IMR-90 (cell line): ENCODE measurements around the gene KRT83. TPM values are rescaled to one million over a fixed set of nuclear protein-coding genes. Genes with fewer than 3 reads are reported as not detected.

Experiments
- ATAC-seq: fragments of 200-7000 bp; cut with Tn5 transposase; 2 replicates; pipeline ENCODE4 v1.9.1; 2020; ENCODE audit warnings: low read depth, mild to moderate bottlenecking, moderate library complexity
- BruUV-seq: library from RNA; stranded (reverse); fragments of 400-500 nt; replicated peaks from 2 replicates; lab custom pipeline; 2021; lab: Mats Ljungman, UMichigan
- CTCF ChIA-PET: fragments of 300-600 bp; formaldehyde crosslinking; extraction: SDS; loops from one replicate; lab custom pipeline; 2021; ENCODE audit warnings: antibody characterized with exemption; lab: Yijun Ruan, JAX
- POLR2A ChIA-PET: fragments of 300-600 bp; sonication (Branson Sonifier 250); formaldehyde crosslinking; loops from one replicate; lab custom pipeline; 2022; ENCODE audit warnings: antibody characterized with exemption; ENCODE audit not compliant: unreplicated experiment; lab: Charles Lee
- DNase-seq: peaks from one replicate; pipeline ENCODE4 v3.0.0; 2013
- H2AFZ ChIP-seq: replicated peaks from 2 replicates; pipeline ENCODE3; 2013; ENCODE audit warnings: low read length, mild to moderate bottlenecking; ENCODE audit not compliant: poor library complexity
- H2AK5ac ChIP-seq: 2 replicates; pipeline ENCODE4 v1.6.1; 2013; ENCODE audit warnings: low read depth, low read length, inconsistent platforms
- H2AK9ac ChIP-seq: replicated peaks from 2 replicates; pipeline ENCODE3; 2013; ENCODE audit warnings: mild to moderate bottlenecking, low read depth, low read length, moderate library complexity; ENCODE audit not compliant: poor library complexity
- H2BK120ac ChIP-seq: 2 replicates; pipeline ENCODE4 v1.6.1; 2013; ENCODE audit warnings: low read depth, low read length, inconsistent platforms
- H2BK15ac ChIP-seq: 3 replicates; pipeline ENCODE4 v1.6.1; 2013; ENCODE audit warnings: low read depth, low read length, inconsistent platforms
- H2BK20ac ChIP-seq: 2 replicates; pipeline ENCODE4 v1.6.1; 2013; ENCODE audit warnings: low read depth, mild to moderate bottlenecking, inconsistent platforms, low read length, moderate library complexity
- H2BK5ac ChIP-seq: 2 replicates; pipeline ENCODE4 v1.6.1; 2013; ENCODE audit warnings: mild to moderate bottlenecking, low read depth, low read length, inconsistent platforms; ENCODE audit not compliant: poor library complexity, severe bottlenecking
- H3K14ac ChIP-seq: replicated peaks from 2 replicates; pipeline ENCODE4 v1.6.1; 2013; ENCODE audit warnings: low read depth, low read length, inconsistent platforms
- H3K18ac ChIP-seq: 2 replicates; pipeline ENCODE4 v1.6.1; 2013; ENCODE audit warnings: low read depth, low read length, control low read depth
- H3K23ac ChIP-seq: 2 replicates; pipeline ENCODE4 v1.6.1; 2013; ENCODE audit warnings: low read depth, low read length, inconsistent platforms
- H3K27ac ChIP-seq: 2 replicates; pipeline ENCODE4 v1.5.1; 2013; ENCODE audit warnings: mild to moderate bottlenecking, control low read depth, low read length; ENCODE audit not compliant: insufficient read depth
- H3K27me3 ChIP-seq: 2 replicates; pipeline ENCODE4 v1.6.1; 2013; ENCODE audit warnings: low read length; ENCODE audit not compliant: control insufficient read depth, insufficient read depth
- H3K36me3 ChIP-seq: 2 replicates; pipeline ENCODE4 v1.6.1; 2013; ENCODE audit warnings: low read length, mixed read lengths; ENCODE audit not compliant: control insufficient read depth, insufficient read depth
- H3K4ac ChIP-seq: 2 replicates; pipeline ENCODE4 v1.6.1; 2013; ENCODE audit warnings: low read depth, low read length, inconsistent platforms
- H3K4me1 ChIP-seq: 2 replicates; pipeline ENCODE4 v1.6.1; 2013; ENCODE audit warnings: low read length, mixed read lengths; ENCODE audit not compliant: control insufficient read depth, insufficient read depth
- H3K4me2 ChIP-seq: 2 replicates; pipeline ENCODE4 v1.6.1; 2013; ENCODE audit warnings: low read depth, mild to moderate bottlenecking, control low read depth, low read length, moderate library complexity
- H3K4me3 ChIP-seq: 2 replicates; pipeline ENCODE4 v1.5.1; 2013; ENCODE audit warnings: low read depth, mild to moderate bottlenecking, control low read depth, low read length, moderate library complexity; ENCODE audit not compliant: insufficient read depth
- H3K56ac ChIP-seq: 2 replicates; pipeline ENCODE4 v1.6.1; 2013; ENCODE audit warnings: low read length, inconsistent platforms; ENCODE audit not compliant: insufficient read depth; ENCODE audit errors: extremely low read depth
- H3K79me1 ChIP-seq, 2 experiments: 2 replicates each; pipeline ENCODE4 v1.6.1; 2013; ENCODE audit warnings: low read length in 2 of 2, inconsistent platforms in 1 of 2, low read depth in 1 of 2
- H3K9ac ChIP-seq: 2 replicates; pipeline ENCODE4 v1.6.1; 2013; ENCODE audit warnings: low read depth, low read length, control low read depth
- H3K9me1 ChIP-seq: 2 replicates; pipeline ENCODE4 v1.6.1; 2013; ENCODE audit warnings: low read length, inconsistent platforms; ENCODE audit not compliant: insufficient read depth
- H3K9me3 ChIP-seq: 2 replicates; pipeline ENCODE4 v1.6.1; 2013; ENCODE audit warnings: low read length; ENCODE audit not compliant: control insufficient read depth, insufficient read depth
- H4K20me1 ChIP-seq: 2 replicates; pipeline ENCODE4 v1.6.1; 2013; ENCODE audit warnings: low read length, inconsistent platforms; ENCODE audit not compliant: insufficient read depth
- H4K5ac ChIP-seq: 2 replicates; pipeline ENCODE4 v1.6.1; 2013; ENCODE audit warnings: mild to moderate bottlenecking, low read depth, low read length, control low read depth
- H4K8ac ChIP-seq, 2 experiments: 2 replicates each; pipeline ENCODE4 v1.6.1; 2013; ENCODE audit warnings: low read depth in 2 of 2, low read length in 2 of 2, control low read depth in 1 of 2, inconsistent platforms in 1 of 2
- H4K91ac ChIP-seq: 2 replicates; pipeline ENCODE4 v1.6.1; 2013; ENCODE audit warnings: low read depth, low read length, inconsistent platforms; ENCODE audit not compliant: insufficient read depth
- CTCF ChIP-seq: conservative IDR thresholded peaks from 2 replicates; pipeline ENCODE4 v1.5.1; 2012; ENCODE audit warnings: mild to moderate bottlenecking, low read depth, low read length, improper control_type of control experiment
- ELK1 ChIP-seq: fragments of 150-350 bp; IDR thresholded peaks from 2 replicates; pipeline ENCODE4 v1.6.1; 2016; ENCODE audit warnings: low read depth, mild to moderate bottlenecking, low read length, moderate library complexity, borderline replicate concordance
- MAFK ChIP-seq: IDR thresholded peaks from 2 replicates; pipeline ENCODE4 v1.6.1; 2012; ENCODE audit warnings: low read depth, low read length, improper control_type of control experiment
- NFE2L2 ChIP-seq: fragments of 150-350 bp; IDR thresholded peaks from 2 replicates; pipeline ENCODE4 v1.6.1; 2016; ENCODE audit warnings: low read depth, mild to moderate bottlenecking, low read length
- RCOR1 ChIP-seq: IDR thresholded peaks from 2 replicates; pipeline ENCODE4 v1.6.1; 2012; ENCODE audit warnings: mild to moderate bottlenecking, low read length, improper control_type of control experiment; ENCODE audit not compliant: insufficient replicate concordance
- SMC3 ChIP-seq: fragments of 150-350 bp; IDR thresholded peaks from 2 replicates; pipeline ENCODE4 v1.6.1; 2016; ENCODE audit warnings: low read depth, mild to moderate bottlenecking, antibody characterized with exemption, low read length, moderate library complexity
- USF2 ChIP-seq: fragments of 150-350 bp; IDR thresholded peaks from 2 replicates; pipeline ENCODE4 v1.6.1; 2017; ENCODE audit warnings: mild to moderate bottlenecking, antibody characterized with exemption, low read length, low read depth
- WGBS, 2 experiments: methylation state at CpG; one replicate each; pipeline versions ENCODE4 v1.1.5 to v1.1.7; 2013; ENCODE audit warnings: missing lambda C conversion rate in 2 of 2; ENCODE audit not compliant: insufficient read length in 1 of 2; ENCODE audit errors: extremely low coverage in 2 of 2; 5-methylcytosine and 5-hydroxymethylcytosine counted together
- dilution Hi-C: fragments of 300-500 bp; cut with HindIII; formaldehyde crosslinking; loops from one replicate; pipeline ENCODE4 v1.14.3; 2018; ENCODE audit warnings: low sequenced_read_pairs; ENCODE audit not compliant: unreplicated experiment
- in situ Hi-C: fragments of 300-500 bp; cut with MboI; formaldehyde crosslinking; loops from 3 replicates; pipeline ENCODE4 v1.14.3; 2019; ENCODE audit warnings: low sequenced_read_pairs, inconsistent platforms, mixed read lengths
- intact Hi-C: fragments of 100-400 bp; cut with micrococcal nuclease; formaldehyde crosslinking; loops from 2 replicates; pipeline ENCODE4 v1.10.0; 2022
- polyA plus RNA-seq, 3 experiments: library from polyadenylated mRNA; depleted of rRNA; stranded (reverse); fragments of >200 nt; gene quantifications; 2 replicates each; pipeline ENCODE4 v1.2.3, GENCODE V29; 2012; ENCODE audit warnings: low replicate concordance in 1 of 3
- total RNA-seq: library from RNA; depleted of rRNA; stranded (reverse); fragments of >200 nt; gene quantifications from 2 replicates; pipeline ENCODE4 v1.2.3, GENCODE V29; 2012

Gene KRT83
- total and polyA plus RNA-seq, 2 of the 4 experiments (the other 2 are of a cell fraction) = not detected

- DNase-seq (no peak), ATAC-seq (no peak)
- no TSS peak for BruUV-seq
Observed at GRCh38 chr12:52359621-52360061, 38.4 kb upstream of the KRT83 start.

More at GRCh38 chr12:52359621-52360061, 38.4 kb upstream of the KRT83 start:
- Histone ChIP-seq H3K4ac (no peak overlapping the region), H3K27ac (no peak overlapping the region), H3K56ac (no peak overlapping the region), H2AK5ac (no peak overlapping the region), H2BK5ac (no peak overlapping the region), H4K8ac (no peak overlapping the region), H4K20me1 (no peaks in the 10 kb centered on the region), H3K79me1 (no peaks in the 10 kb centered on the region), H3K4me3 (no peak overlapping the region), H2BK120ac (no peak overlapping the region), H2BK20ac (no peak overlapping the region), H3K4me1 (no peaks in the 10 kb centered on the region), H3K4me2 (no peak overlapping the region), H2BK15ac (no peak overlapping the region), H3K36me3 (no peaks in the 10 kb centered on the region), H2AK9ac (no peak overlapping the region), H3K23ac (no peak overlapping the region), H3K14ac (no peak overlapping the region), H4K5ac (no peak overlapping the region), H4K91ac (no peak overlapping the region), H3K9ac (no peak overlapping the region), H3K9me3 (no peaks in the 10 kb centered on the region), H2AFZ (no peak overlapping the region), H3K18ac (no peak overlapping the region), H3K9me1 (no peaks in the 10 kb centered on the region), H3K27me3 (peaks cover 44% of the 10 kb centered on the region)
- no peak for TF ChIP-seq USF2
- TF ChIP-seq ELK1 = no peak
- TF ChIP-seq MAFK = no peak
- TF ChIP-seq SMC3 = no peak
- TF ChIP-seq NFE2L2 = no peak
- TF ChIP-seq CTCF = no peak
- TF ChIP-seq RCOR1 = no peak
- intact Hi-C loops = no loop called here
- POLR2A ChIA-PET = no interaction called here
- dilution Hi-C loops = no loop called here
- in situ Hi-C loops = no loop called here
- CTCF ChIA-PET = no interaction called here
- WGBS, 2 experiments = 28% methylated on average over 4 of the region's 5 CpGs; no CpG with 5 or more reads in 1 of the 2 experiments
